Activated CD4-positive, alpha-beta memory T cell treated with anti-CD3 and anti-CD28 coated beads, Interleukin-2, amount 10 ng/mL, durations not matched to agents 7 days and 5 days (primary cell): ENCODE data around the gene KCTD10. TPM values are rescaled to one million over a fixed set of nuclear protein-coding genes. Genes with fewer than 3 reads are reported as not detected.
A peak's percentile ranks its signal among the peaks of the same experiment; 100 is the strongest.
"Not testable (repeated sequence)": the region's sequence is repeated elsewhere in the genome, so short reads cannot be mapped to it uniquely, and the experiment has no call there.

Source experiments
- CTCF ChIA-PET: fragments of 350-600 bp; sonication (Branson Sonifier 250); formaldehyde crosslinking; loops from one replicate; lab custom pipeline; 2021; ENCODE audit warnings: antibody characterized with exemption, inconsistent platforms; lab: Charles Lee
- POLR2A ChIA-PET: fragments of 350-600 bp; sonication (Branson Sonifier 250); formaldehyde crosslinking; loops from one replicate; lab custom pipeline; 2021; ENCODE audit warnings: antibody characterized with exemption; lab: Charles Lee
- DNase-seq: peaks from one replicate; pipeline ENCODE4 v3.0.0-alpha.2; 2020
- H3K27ac Mint-ChIP-seq: one replicate; pipeline ENCODE4 v1.8.0; 2021; ENCODE audit warnings: mild to moderate bottlenecking, mixed read lengths
- H3K27me3 Mint-ChIP-seq: one replicate; pipeline ENCODE4 v1.8.0; 2021; ENCODE audit warnings: mixed read lengths
- H3K36me3 Mint-ChIP-seq: one replicate; pipeline ENCODE4 v1.8.0; 2021; ENCODE audit warnings: low read depth, mixed read lengths
- H3K4me1 Mint-ChIP-seq: one replicate; pipeline ENCODE4 v1.8.0; 2021; ENCODE audit warnings: mixed read lengths
- H3K4me3 Mint-ChIP-seq: one replicate; pipeline ENCODE4 v1.8.0; 2021; ENCODE audit warnings: mild to moderate bottlenecking, mixed read lengths
- H3K9me3 Mint-ChIP-seq: one replicate; pipeline ENCODE4 v1.8.0; 2021; ENCODE audit warnings: mixed read lengths
- total RNA-seq, 2 experiments: library from RNA; stranded (reverse); gene quantifications; one replicate each; pipeline ENCODE4 v1.2.3, GENCODE V29; 2021

KCTD10 gene
- total RNA-seq, 2 experiments from 2014 or later = 44.1 to 45.2 TPM

- Mint-ChIP-seq H3K4me3 (no peak overlapping the region), H3K36me3 (peaks cover 38% of the 10 kb centered on the region), H3K27ac (peak overlapping the region; percentile 61), H3K4me1 (peaks cover 19% of the 10 kb centered on the region), H3K9me3 (no peaks in the 10 kb centered on the region), H3K27me3 (no peaks in the 10 kb centered on the region)
- POLR2A ChIA-PET = interaction anchor here (1.4 to 1.9 kb wide), 2 partner anchors 18 to 26 kb away, joined by 3 to 12 read pairs; partner anchors contain the start of genes KCTD10 and UBE3B
- DNase-seq = no peak
- CTCF ChIA-PET = interaction anchor here (1.2 to 3.0 kb wide), 3 partner anchors 18 to 23 kb away, joined by 5 to 13 read pairs (median 8); no protein-coding TSS in a partner anchor
These were observed 25.7 kb downstream of the KCTD10 start for GRCh38 chr12:109451400-109451799.

GRCh38 chr12:109450980-109451379 lies 26.1 kb downstream of the KCTD10 start:
- Mint-ChIP-seq H3K4me1 (peaks cover 19% of the 10 kb centered on the region), H3K4me3 (no peak overlapping the region), H3K36me3 (peaks cover 33% of the 10 kb centered on the region), H3K27me3 (no peaks in the 10 kb centered on the region), H3K27ac (peak overlapping the region; percentile 61), H3K9me3 (no peaks in the 10 kb centered on the region)
- POLR2A ChIA-PET = interaction anchor here (1.4 to 1.9 kb wide), 2 partner anchors 18 to 27 kb away, joined by 3 to 12 read pairs; partner anchors contain the start of genes KCTD10 and UBE3B
- CTCF ChIA-PET = interaction anchor here (1.2 to 3.0 kb wide), 3 partner anchors 18 to 23 kb away, joined by 5 to 13 read pairs (median 8); no protein-coding TSS in a partner anchor
- DNase-seq = no peak

GRCh38 chr12:109449845-109450532 lies 27.1 kb downstream of the KCTD10 start:
- peaks cover 19% of the 10 kb centered on the region for H3K4me1 Mint-ChIP-seq
- peaks cover 28% of the 10 kb centered on the region for H3K36me3 Mint-ChIP-seq
- no peak overlapping the region for H3K27ac Mint-ChIP-seq
- H3K9me3 Mint-ChIP-seq = no peaks in the 10 kb centered on the region
- no peaks in the 10 kb centered on the region for H3K27me3 Mint-ChIP-seq
- CTCF ChIA-PET = interaction anchor here (1.4 to 3.0 kb wide), 3 partner anchors 13 to 22 kb away, joined by 3 to 13 read pairs (median 8); no protein-coding TSS in a partner anchor
- POLR2A ChIA-PET = interaction anchor here (1.6 to 1.9 kb wide), 2 partner anchors 22 to 28 kb away, joined by 3 to 12 read pairs; partner anchors contain the start of genes KCTD10 and UBE3B
- no peak for DNase-seq
- H3K4me3 Mint-ChIP-seq = no peak overlapping the region

- no peaks in the 10 kb centered on the region for H3K9me3 Mint-ChIP-seq
- H3K4me1 Mint-ChIP-seq = peaks cover 19% of the 10 kb centered on the region
- no peak overlapping the region for H3K27ac Mint-ChIP-seq
- H3K4me3 Mint-ChIP-seq = no peak overlapping the region
- ChIA-PET POLR2A (interaction anchor here (1.6 kb wide), 1 partner anchor 21 kb away, joined by 3 read pairs; no protein-coding TSS in a partner anchor), CTCF (interaction anchor here (0.6 to 3.0 kb wide), 3 partner anchors 14 to 72 kb away, joined by 3 to 13 read pairs (median 3); no protein-coding TSS in a partner anchor)
- DNase-seq = no peak
- H3K36me3 Mint-ChIP-seq = peaks cover 24% of the 10 kb centered on the region
- no peaks in the 10 kb centered on the region for H3K27me3 Mint-ChIP-seq
These were observed 28.3 kb downstream of the KCTD10 start for GRCh38 chr12:109448707-109449390.

GRCh38 chr12:109448272-109448671 lies 28.8 kb downstream of the KCTD10 start:
- no peak for DNase-seq
- Mint-ChIP-seq H3K9me3 (no peaks in the 10 kb centered on the region), H3K4me1 (peaks cover 19% of the 10 kb centered on the region), H3K4me3 (no peak overlapping the region), H3K27ac (no peak overlapping the region), H3K27me3 (no peaks in the 10 kb centered on the region), H3K36me3 (peaks cover 20% of the 10 kb centered on the region)
- ChIA-PET CTCF (interaction anchor here (1.0 kb wide), 1 partner anchor 20 kb away, joined by 4 read pairs; no protein-coding TSS in a partner anchor), POLR2A (no interaction called here)

- no peaks in the 10 kb centered on the region for H3K27me3 Mint-ChIP-seq
- no peak overlapping the region for H3K27ac Mint-ChIP-seq
- no peaks in the 10 kb centered on the region for H3K9me3 Mint-ChIP-seq
- H3K36me3 Mint-ChIP-seq = peaks cover 20% of the 10 kb centered on the region
- POLR2A ChIA-PET = no interaction called here
- peaks cover 19% of the 10 kb centered on the region for H3K4me1 Mint-ChIP-seq
- no peak for DNase-seq
- H3K4me3 Mint-ChIP-seq = no peak overlapping the region
- CTCF ChIA-PET = interaction anchor here (1.0 to 1.7 kb wide), 2 partner anchors 19 kb away, joined by 4 to 6 read pairs; no protein-coding TSS in a partner anchor
These were observed 29.6 kb downstream of the KCTD10 start for GRCh38 chr12:109447482-109447881.

GRCh38 chr12:109446869-109447268 lies 30.2 kb downstream of the KCTD10 start:
- CTCF ChIA-PET = interaction anchor here (1.7 kb wide), 1 partner anchor 19 kb away, joined by 6 read pairs; no protein-coding TSS in a partner anchor
- no peaks in the 10 kb centered on the region for H3K9me3 Mint-ChIP-seq
- peaks cover 14% of the 10 kb centered on the region for H3K36me3 Mint-ChIP-seq
- POLR2A ChIA-PET = no interaction called here
- H3K27me3 Mint-ChIP-seq = no peaks in the 10 kb centered on the region
- H3K4me3 Mint-ChIP-seq = no peak overlapping the region
- peaks cover 15% of the 10 kb centered on the region for H3K4me1 Mint-ChIP-seq
- no peak overlapping the region for H3K27ac Mint-ChIP-seq
- DNase-seq = no peak

GRCh38 chr12:109445191-109445609 lies 31.9 kb downstream of the KCTD10 start:
- peaks cover 2% of the 10 kb centered on the region for H3K4me1 Mint-ChIP-seq
- CTCF ChIA-PET = interaction anchor here (0.6 to 1.0 kb wide), 2 partner anchors 12 to 17 kb away, joined by 3 read pairs; no protein-coding TSS in a partner anchor

GRCh38 chr12:109444259-109444658 lies 32.8 kb downstream of the KCTD10 start:
- Mint-ChIP-seq H3K9me3 (no peaks in the 10 kb centered on the region), H3K27me3 (no peaks in the 10 kb centered on the region), H3K36me3 (no peaks in the 10 kb centered on the region), H3K4me1 (no peaks in the 10 kb centered on the region), H3K4me3 (no peak overlapping the region), H3K27ac (no peak overlapping the region)
- CTCF ChIA-PET = interaction anchor here (0.6 to 1.1 kb wide), 4 partner anchors 11 to 16 kb away, joined by 3 to 5 read pairs (median 4); no protein-coding TSS in a partner anchor
- no peak for DNase-seq
- POLR2A ChIA-PET = interaction anchor here (1.1 kb wide), 1 partner anchor 13 kb away, joined by 3 read pairs; no protein-coding TSS in a partner anchor

More at GRCh38 chr12:109445191-109445609, 31.9 kb downstream of the KCTD10 start:
- no peaks in the 10 kb centered on the region for H3K9me3 Mint-ChIP-seq
- no peak overlapping the region for H3K27ac Mint-ChIP-seq
- peaks cover 5% of the 10 kb centered on the region for H3K36me3 Mint-ChIP-seq
- POLR2A ChIA-PET = no interaction called here
- DNase-seq = no peak
- H3K4me3 Mint-ChIP-seq = no peak overlapping the region
- H3K27me3 Mint-ChIP-seq = no peaks in the 10 kb centered on the region

GRCh38 chr12:109443794-109444193 lies 33.3 kb downstream of the KCTD10 start:
- CTCF ChIA-PET = interaction anchor here (1.1 kb wide), 2 partner anchors 11 to 16 kb away, joined by 5 read pairs; no protein-coding TSS in a partner anchor
- POLR2A ChIA-PET = interaction anchor here (1.1 kb wide), 1 partner anchor 14 kb away, joined by 3 read pairs; no protein-coding TSS in a partner anchor
- DNase-seq = no peak
- Mint-ChIP-seq H3K27me3 (no peaks in the 10 kb centered on the region), H3K4me3 (no peak overlapping the region), H3K9me3 (no peaks in the 10 kb centered on the region), H3K27ac (no peak overlapping the region), H3K4me1 (no peaks in the 10 kb centered on the region), H3K36me3 (no peaks in the 10 kb centered on the region)

- Mint-ChIP-seq H3K36me3 (no peaks in the 10 kb centered on the region), H3K27ac (no peak overlapping the region), H3K4me1 (no peaks in the 10 kb centered on the region), H3K9me3 (no peaks in the 10 kb centered on the region), H3K27me3 (no peaks in the 10 kb centered on the region), H3K4me3 (no peak overlapping the region)
- ChIA-PET POLR2A (no interaction called here), CTCF (interaction anchor here (1.5 kb wide), 1 partner anchor 13 kb away, joined by 5 read pairs; no protein-coding TSS in a partner anchor)
- DNase-seq = no peak
These were observed 36.1 kb downstream of the KCTD10 start for GRCh38 chr12:109440851-109441490.

GRCh38 chr12:109439951-109440350 lies 37.1 kb downstream of the KCTD10 start:
- H3K27me3 Mint-ChIP-seq, H3K36me3 Mint-ChIP-seq, POLR2A ChIA-PET, H3K4me3 Mint-ChIP-seq, H3K27ac Mint-ChIP-seq, H3K4me1 Mint-ChIP-seq, DNase-seq, H3K9me3 Mint-ChIP-seq: not testable (repeated sequence)
- CTCF ChIA-PET = interaction anchor here (1.5 kb wide), 1 partner anchor 12 kb away, joined by 5 read pairs; no protein-coding TSS in a partner anchor
